Skeletal muscle tissue (tissue), 4 donors: ENCODE data around the gene TMPRSS15. TPM values are rescaled to one million over a fixed set of nuclear protein-coding genes. Genes with fewer than 3 reads are reported as not detected.

Experiments used
- H3K27ac ChIP-seq: one replicate; pipeline ENCODE4 v1.7.0; 2013; ENCODE audit warnings: mild to moderate bottlenecking, low read depth, low read length, inconsistent platforms
- H3K27me3 ChIP-seq, 3 donors: one replicate each; pipeline ENCODE4 v1.7.0; 2013; ENCODE audit warnings: low read length in 3 of 3; ENCODE audit not compliant: control insufficient read depth in 3 of 3, insufficient read depth in 3 of 3
- H3K36me3 ChIP-seq, 3 donors: one replicate each; pipeline ENCODE4 v1.7.0; 2013; ENCODE audit warnings: low read length in 3 of 3; ENCODE audit not compliant: control insufficient read depth in 3 of 3, insufficient read depth in 3 of 3
- H3K4me1 ChIP-seq, 3 donors: one replicate each; pipeline ENCODE4 v1.7.0; 2013; ENCODE audit warnings: low read length in 3 of 3, mild to moderate bottlenecking in 3 of 3; ENCODE audit not compliant: control insufficient read depth in 3 of 3, insufficient read depth in 3 of 3
- H3K4me3 ChIP-seq, 3 donors: one replicate each; pipeline ENCODE4 v1.7.0; 2013; ENCODE audit warnings: low read length in 3 of 3
- H3K9ac ChIP-seq, 3 donors: one replicate each; pipeline ENCODE4 v1.7.0; 2013; ENCODE audit warnings: low read length in 3 of 3, mild to moderate bottlenecking in 3 of 3, moderate library complexity in 2 of 3, low read depth in 1 of 3
- H3K9me3 ChIP-seq, 3 donors: one replicate each; pipeline ENCODE4 v1.7.0; 2013; ENCODE audit warnings: low read length in 3 of 3; ENCODE audit not compliant: control insufficient read depth in 3 of 3
- total RNA-seq: library from RNA; depleted of rRNA; stranded (reverse); fragments of >200 nt; gene quantifications from one replicate; pipeline ENCODE4 v1.2.3, GENCODE V29; 2014
- donor health status: Osteomylitis.

The TMPRSS15 gene
- total RNA-seq, 1 donor from 2014 or later = 0.52 TPM

- no peaks in the 10 kb centered on the region for H3K4me1 ChIP-seq
- no peak overlapping the region for H3K27ac ChIP-seq
- no peak overlapping the region for H3K9ac ChIP-seq
- no peaks in the 10 kb centered on the region for H3K36me3 ChIP-seq
- H3K27me3 ChIP-seq = no peaks in the 10 kb centered on the region
- no peaks in the 10 kb centered on the region for H3K9me3 ChIP-seq
- no peak overlapping the region for H3K4me3 ChIP-seq
Measured at GRCh38 chr21:18252256-18252655, 151.3 kb downstream of the TMPRSS15 start.

GRCh38 chr21:18251065-18251464, 152.5 kb downstream of the TMPRSS15 start:
- H3K36me3 ChIP-seq = no peaks in the 10 kb centered on the region
- H3K9me3 ChIP-seq = no peaks in the 10 kb centered on the region
- H3K27ac ChIP-seq = no peak overlapping the region
- no peak overlapping the region for H3K4me3 ChIP-seq
- H3K27me3 ChIP-seq = peaks cover 0 to 3% (median 0%) of the 10 kb centered on the region in 3 donors
- H3K9ac ChIP-seq = no peak overlapping the region
- no peaks in the 10 kb centered on the region for H3K4me1 ChIP-seq

- H3K9ac ChIP-seq = no peak overlapping the region
- H3K4me1 ChIP-seq = peaks cover 0 to 3% (median 3%) of the 10 kb centered on the region in 3 donors
- H3K4me3 ChIP-seq = no peak overlapping the region
- H3K27ac ChIP-seq = no peak overlapping the region
- no peaks in the 10 kb centered on the region for H3K36me3 ChIP-seq
- H3K27me3 ChIP-seq = peaks cover 10 to 17% (median 11%) of the 10 kb centered on the region in 3 donors
- H3K9me3 ChIP-seq = no peaks in the 10 kb centered on the region
Measured at GRCh38 chr21:18249672-18250071, 153.9 kb downstream of the TMPRSS15 start.

GRCh38 chr21:18248171-18248570, 155.4 kb downstream of the TMPRSS15 start:
- Histone ChIP-seq H3K9ac (no peak overlapping the region), H3K27me3 (peaks cover 16 to 21% (median 21%) of the 10 kb centered on the region in 3 donors), H3K9me3 (no peaks in the 10 kb centered on the region), H3K36me3 (no peaks in the 10 kb centered on the region), H3K4me3 (no peak overlapping the region), H3K4me1 (peaks cover 0 to 10% (median 5%) of the 10 kb centered on the region in 3 donors), H3K27ac (no peak overlapping the region)

GRCh38 chr21:18245464-18245967, 158.1 kb downstream of the TMPRSS15 start:
- no peak overlapping the region for H3K27ac ChIP-seq
- peaks cover 0 to 10% (median 5%) of the 10 kb centered on the region in 3 donors for H3K4me1 ChIP-seq
- no peak overlapping the region for H3K9ac ChIP-seq
- no peaks in the 10 kb centered on the region for H3K36me3 ChIP-seq
- peak overlapping the region; percentile 53 to 68 (median 60) for H3K4me3 ChIP-seq
- no peaks in the 10 kb centered on the region for H3K9me3 ChIP-seq
- H3K27me3 ChIP-seq = peaks cover 21 to 26% (median 23%) of the 10 kb centered on the region in 3 donors

GRCh38 chr21:18244671-18245463, 158.7 kb downstream of the TMPRSS15 start, which contains the start of gene CHODL:
Gene CHODL (plus strand): TSS chr21:18244833. CDS start chr21:18245224, 391 bp downstream.
- H3K9me3 ChIP-seq = no peaks in the 10 kb centered on the region
- H3K9ac ChIP-seq = no peak within 1 kb of the TSS
- no peaks in the 10 kb centered on the region for H3K36me3 ChIP-seq
- peaks cover 0 to 10% (median 5%) of the 10 kb centered on the region in 3 donors for H3K4me1 ChIP-seq
- H3K27ac ChIP-seq = no peak within 1 kb of the TSS
- peak within 1 kb of the TSS; percentile 53 to 68 (median 60) for H3K4me3 ChIP-seq
- H3K27me3 ChIP-seq = peaks cover 21 to 26% (median 23%) of the 10 kb centered on the region in 3 donors

GRCh38 chr21:18235545-18235944, 168.0 kb downstream of the TMPRSS15 start:
- H3K9me3 ChIP-seq = no peaks in the 10 kb centered on the region
- H3K36me3 ChIP-seq = no peaks in the 10 kb centered on the region

GRCh38 chr21:18228060-18228739, 175.4 kb downstream of the TMPRSS15 start:
- H3K27me3 ChIP-seq = no peaks in the 10 kb centered on the region
- no peaks in the 10 kb centered on the region for H3K4me1 ChIP-seq
- no peak overlapping the region for H3K9ac ChIP-seq
- H3K4me3 ChIP-seq = no peak overlapping the region
- no peak overlapping the region for H3K27ac ChIP-seq
- H3K9me3 ChIP-seq = no peaks in the 10 kb centered on the region
- no peaks in the 10 kb centered on the region for H3K36me3 ChIP-seq

More at GRCh38 chr21:18235545-18235944, 168.0 kb downstream of the TMPRSS15 start:
- Histone ChIP-seq H3K4me1 (no peaks in the 10 kb centered on the region), H3K9ac (no peak overlapping the region), H3K27me3 (no peaks in the 10 kb centered on the region), H3K27ac (no peak overlapping the region), H3K4me3 (no peak overlapping the region)

GRCh38 chr21:18222346-18222745, 181.2 kb downstream of the TMPRSS15 start:
- no peaks in the 10 kb centered on the region for H3K27me3 ChIP-seq

GRCh38 chr21:18220498-18220897, 183.1 kb downstream of the TMPRSS15 start:
- H3K27ac ChIP-seq = no peak overlapping the region
- no peak overlapping the region for H3K4me3 ChIP-seq
- no peak overlapping the region for H3K9ac ChIP-seq
- no peaks in the 10 kb centered on the region for H3K36me3 ChIP-seq
- H3K4me1 ChIP-seq = no peaks in the 10 kb centered on the region
- H3K27me3 ChIP-seq = no peaks in the 10 kb centered on the region
- peaks cover 2 to 5% (median 3%) of the 10 kb centered on the region in 3 donors for H3K9me3 ChIP-seq

More at GRCh38 chr21:18222346-18222745, 181.2 kb downstream of the TMPRSS15 start:
- H3K9ac ChIP-seq = no peak overlapping the region
- H3K27ac ChIP-seq = no peak overlapping the region
- no peaks in the 10 kb centered on the region for H3K36me3 ChIP-seq
- no peak overlapping the region for H3K4me3 ChIP-seq
- H3K9me3 ChIP-seq = peaks cover 2 to 5% (median 3%) of the 10 kb centered on the region in 3 donors
- H3K4me1 ChIP-seq = no peaks in the 10 kb centered on the region
